Parathyroid adenoma (tissue), 2 donors: Measurements from ENCODE around the gene CTDNEP1.

ENCODE experiments used
- H2AFZ ChIP-seq: fragments of 300-600 bp; sonication (generic); one replicate; pipeline ENCODE4 v1.7.0; 2017; ENCODE audit warnings: antibody characterized with exemption, mild to moderate bottlenecking
- H3K27ac ChIP-seq: fragments of 300-600 bp; sonication (generic); one replicate; pipeline ENCODE4 v1.7.0; 2017
- H3K27me3 ChIP-seq: fragments of 300-600 bp; sonication (generic); one replicate; pipeline ENCODE4 v1.7.0; 2017; ENCODE audit warnings: low read length; ENCODE audit not compliant: control insufficient read depth, insufficient read depth
- H3K36me3 ChIP-seq: fragments of 300-600 bp; sonication (generic); one replicate; pipeline ENCODE4 v1.7.0; 2017; ENCODE audit warnings: low read length; ENCODE audit not compliant: control insufficient read depth, insufficient read depth
- H3K4me1 ChIP-seq: fragments of 300-600 bp; sonication (generic); one replicate; pipeline ENCODE4 v1.7.0; 2017; ENCODE audit warnings: control low read depth
- H3K4me2 ChIP-seq: fragments of 300-600 bp; sonication (generic); one replicate; pipeline ENCODE4 v1.7.0; 2017; ENCODE audit warnings: low read length
- H3K4me3 ChIP-seq: fragments of 300-600 bp; sonication (generic); one replicate; pipeline ENCODE4 v1.7.0; 2017; ENCODE audit warnings: low read depth, low read length
- H3K79me2 ChIP-seq: fragments of 300-600 bp; sonication (generic); one replicate; pipeline ENCODE4 v1.7.0; 2017; ENCODE audit warnings: control low read depth
- H3K9ac ChIP-seq: fragments of 300-600 bp; sonication (generic); one replicate; pipeline ENCODE4 v1.7.0; 2017; ENCODE audit warnings: mild to moderate bottlenecking
- H3K9me3 ChIP-seq: fragments of 300-600 bp; sonication (generic); one replicate; pipeline ENCODE4 v1.7.0; 2017; ENCODE audit warnings: low read length; ENCODE audit not compliant: control insufficient read depth
- CTCF ChIP-seq: fragments of 300-600 bp; sonication (generic); IDR thresholded peaks from one replicate; pipeline ENCODE4 v1.7.0; 2017; ENCODE audit warnings: antibody characterized with exemption, mild to moderate bottlenecking
- donor health status: primary hyperparathyroidism.

CTDNEP1 gene

GRCh38 chr17:7232114-7232513 lies 19.4 kb downstream of the CTDNEP1 start:
- Histone ChIP-seq H3K79me2 (peaks cover 46% of the 10 kb centered on the region), H3K9me3 (no peaks in the 10 kb centered on the region), H3K9ac (no peak overlapping the region), H3K36me3 (no peaks in the 10 kb centered on the region), H3K27ac (no peak overlapping the region), H3K4me3 (no peak overlapping the region), H2AFZ (no peak overlapping the region), H3K4me2 (peak overlapping the region; percentile 34), H3K27me3 (no peaks in the 10 kb centered on the region), H3K4me1 (peaks cover 14% of the 10 kb centered on the region)
- TF ChIP-seq CTCF: no peak

- Histone ChIP-seq H3K4me2 (no peak overlapping the region), H3K36me3 (no peaks in the 10 kb centered on the region), H3K4me1 (peaks cover 14% of the 10 kb centered on the region), H3K4me3 (no peak overlapping the region), H2AFZ (no peak overlapping the region), H3K9ac (no peak overlapping the region), H3K27ac (no peak overlapping the region), H3K79me2 (peaks cover 49% of the 10 kb centered on the region), H3K27me3 (no peaks in the 10 kb centered on the region), H3K9me3 (no peaks in the 10 kb centered on the region)
- TF ChIP-seq CTCF: no peak
Observed at GRCh38 chr17:7229504-7229903, 22.0 kb downstream of the CTDNEP1 start.

GRCh38 chr17:7228920-7229319 lies 22.6 kb downstream of the CTDNEP1 start:
- Histone ChIP-seq H3K9me3 (no peaks in the 10 kb centered on the region), H3K4me2 (no peak overlapping the region), H2AFZ (no peak overlapping the region), H3K36me3 (no peaks in the 10 kb centered on the region), H3K9ac (no peak overlapping the region), H3K27ac (no peak overlapping the region), H3K27me3 (no peaks in the 10 kb centered on the region), H3K4me3 (no peak overlapping the region), H3K4me1 (peaks cover 15% of the 10 kb centered on the region), H3K79me2 (peaks cover 48% of the 10 kb centered on the region)
- no peak for TF ChIP-seq CTCF

- no peaks in the 10 kb centered on the region for H3K27me3 ChIP-seq
- no peak overlapping the region for H2AFZ ChIP-seq
- H3K9ac ChIP-seq: no peak overlapping the region
- no peaks in the 10 kb centered on the region for H3K36me3 ChIP-seq
- H3K9me3 ChIP-seq: no peaks in the 10 kb centered on the region
- no peak for TF ChIP-seq CTCF
- no peak overlapping the region for H3K4me2 ChIP-seq
- no peak overlapping the region for H3K27ac ChIP-seq
- H3K79me2 ChIP-seq: peaks cover 31% of the 10 kb centered on the region
- H3K4me3 ChIP-seq: no peak overlapping the region
- peaks cover 19% of the 10 kb centered on the region for H3K4me1 ChIP-seq
Observed at GRCh38 chr17:7226721-7227710, 24.5 kb downstream of the CTDNEP1 start.
